NCI-H1436 (cell line): ENCODE measurements around the gene TSPAN31.

Experiments
- DNase-seq: peaks from one replicate; lab custom pipeline; 2025; lab: John Stamatoyannopoulos, UW

TSPAN31 gene

GRCh38 chr12:57722716-57723629, 21.9 kb upstream of the TSPAN31 start:
- DNase-seq: no peak

GRCh38 chr12:57723630-57723962, 21.2 kb upstream of the TSPAN31 start:
- DNase-seq: no peak

GRCh38 chr12:57724003-57724935, 20.6 kb upstream of the TSPAN31 start:
- no peak for DNase-seq

GRCh38 chr12:57724936-57725740, 19.7 kb upstream of the TSPAN31 start:
- DNase-seq: no peak

GRCh38 chr12:57725851-57726150, 19.0 kb upstream of the TSPAN31 start:
- DNase-seq: no peak

GRCh38 chr12:57726151-57726883, 18.5 kb upstream of the TSPAN31 start:
- peak; percentile 90 for DNase-seq

GRCh38 chr12:57726884-57727757, 17.7 kb upstream of the TSPAN31 start:
- no peak for DNase-seq

GRCh38 chr12:57727758-57728395, 17.0 kb upstream of the TSPAN31 start:
- DNase-seq: no peak

- no peak for DNase-seq
Observed at GRCh38 chr12:57729321-57729844, 15.5 kb upstream of the TSPAN31 start.

- DNase-seq: no peak
Observed at GRCh38 chr12:57730336-57731067, 14.3 kb upstream of the TSPAN31 start.

- DNase-seq: no peak
Observed at GRCh38 chr12:57731411-57732080, 13.3 kb upstream of the TSPAN31 start.

GRCh38 chr12:57732270-57732669, 12.6 kb upstream of the TSPAN31 start:
- DNase-seq: no peak

GRCh38 chr12:57732726-57733593, 11.9 kb upstream of the TSPAN31 start:
- no peak for DNase-seq

GRCh38 chr12:57733928-57734327, 10.9 kb upstream of the TSPAN31 start:
- DNase-seq: no peak

- no peak for DNase-seq
Observed at GRCh38 chr12:57734591-57734990, 10.2 kb upstream of the TSPAN31 start.

- DNase-seq: peak; percentile 28
Observed at GRCh38 chr12:57735198-57735855, 9.5 kb upstream of the TSPAN31 start.
